Heart right ventricle (tissue), 16 donors: ENCODE data around the gene TLL1. TPM values are rescaled to one million over a fixed set of nuclear protein-coding genes. Genes with fewer than 3 reads are reported as not detected.

ENCODE experiments used
- ATAC-seq, 8 donors: fragments of 200-7000 bp; cut with Tn5 transposase; one replicate each; pipeline ENCODE4 v1.9.1; 2020; ENCODE audit warnings: mild to moderate bottlenecking in 8 of 8, moderate library complexity in 8 of 8, moderate number of reproducible peaks in 1 of 8
- DNase-seq, 2 donors: peaks; one replicate each; pipeline ENCODE4 v3.0.0-alpha.2; 2020
- H3K27ac ChIP-seq, 10 donors: fragments of 200-600 bp; sonication (generic) in 2 of 10; one replicate each; pipeline versions ENCODE4 v1.5.0 to v1.8.0; 2020 to 2022; ENCODE audit warnings: mild to moderate bottlenecking in 3 of 10
- H3K27me3 ChIP-seq, 7 donors: fragments of 200-600 bp; one replicate each; pipeline ENCODE4 v1.8.0; 2021 to 2022; ENCODE audit warnings: mild to moderate bottlenecking in 2 of 7
- H3K36me3 ChIP-seq, 9 donors: fragments of 200-600 bp; sonication (generic) in 1 of 9; one replicate each; pipeline versions ENCODE4 v1.5.0 to v1.8.0; 2020 to 2022; ENCODE audit warnings: mild to moderate bottlenecking in 2 of 9
- H3K4me1 ChIP-seq, 9 donors: fragments of 200-600 bp; sonication (generic) in 1 of 9; one replicate each; pipeline versions ENCODE4 v1.5.0 to v1.8.0; 2020 to 2022; ENCODE audit warnings: mild to moderate bottlenecking in 4 of 9
- H3K4me3 ChIP-seq, 10 donors: fragments of 200-600 bp; sonication (generic) in 2 of 10; one replicate each; pipeline versions ENCODE4 v1.5.0 to v1.8.0; 2020 to 2022; ENCODE audit warnings: mild to moderate bottlenecking in 7 of 10, moderate library complexity in 2 of 10
- H3K9me3 ChIP-seq, 11 donors: fragments of 200-600 bp in 10 of 11; sonication (generic) in 2 of 11; one replicate each; pipeline versions ENCODE4 v1.5.0 to v1.8.0; 2013 to 2022; ENCODE audit warnings: mild to moderate bottlenecking in 2 of 11, control low read depth in 1 of 11, moderate library complexity in 1 of 11
- WGBS, 2 donors: extraction: QIAGEN DNeasy Blood & Tissue Kit; methylation state at CpG; one replicate each; pipeline ENCODE4 v1.1.7; 2013; ENCODE audit warnings: inconsistent platforms in 1 of 2; 5-methylcytosine and 5-hydroxymethylcytosine counted together
- intact Hi-C, 10 donors: fragments of 100-400 bp; cut with DNase I; formaldehyde crosslinking; loops; one replicate each; pipeline versions ENCODE4 v1.11.1 to v1.14.2; 2022
- polyA plus RNA-seq, 2 donors: library from polyadenylated mRNA; stranded (reverse); fragments of 200-250 nt; gene quantifications; one replicate each; pipeline ENCODE4 v1.2.3, GENCODE V29; 2013
- total RNA-seq, 10 donors: library from RNA; stranded (reverse); fragmentation: NEBNext Ultra II Directional in 3 of 10; extraction: Animal tissue kit (Norgen Biotek cat#: 25700) in 3 of 10; gene quantifications; one replicate each; pipeline versions ENCODE4 v1.2.1 to v1.2.4, GENCODE V29; 2021 to 2023
- TF ChIP-seq, protein P1 (sequence below), 9 donors: fragments of 200-600 bp; sonication (generic) in 2 of 9; IDR thresholded peaks; one replicate each; pipeline versions ENCODE4 v1.5.0 to v1.8.0; 2021 to 2022; ENCODE audit warnings: antibody characterized with exemption in 9 of 9, mild to moderate bottlenecking in 5 of 9, moderate library complexity in 1 of 9
- donor health status: Arrhythmogenic right ventricular cardiomyopathy.
- donor health status: ischemic (EF 13 %, LVEDD 7.1; RV severe dilation, severe dysfunction).
- donor health status: healthy with polysubstance abuse.
- donor health status: DM: no; HTN: yes; CAD: no.
- donor health status: DM: no; HTN: no; CAD: no.
- donor health status: ischemic (EF 25% LVEDD 6.9; RV normal size, moderate dysfunction).
- donor health status: ischemic (EF 25% LVEDD 5.7; RV mildly dilated, moderate dysfunction).
- donor health status: healthy.
- donor health status: DM: yes; HTN: yes; CAD: no.
- donor health status: Ischemic cardiomyopathy.
- donor health status: ischemic (EF 35%, LVEDD 5.7; RV mildly dilated, moderate dysfunction).
- donor health status: nonischemic (EF 11% LVEDD 7.7; RV severe dilation, severe dysfunction).
- donor health status: DM: yes; HTN: yes; CAD: no.
- donor health status: PGD.
- donor health status: ischemic (EF 29% LVEDD 5.4; RV normal size, mild dysfunction).
- donor health status: nonischemic (EF 23%, LVEDD 6.1; RV moderate dilation, normal function).

The TLL1 gene
- total and polyA plus RNA-seq, 12 donors: 0.17 to 2.3 (median 0.71) TPM

DNA sequence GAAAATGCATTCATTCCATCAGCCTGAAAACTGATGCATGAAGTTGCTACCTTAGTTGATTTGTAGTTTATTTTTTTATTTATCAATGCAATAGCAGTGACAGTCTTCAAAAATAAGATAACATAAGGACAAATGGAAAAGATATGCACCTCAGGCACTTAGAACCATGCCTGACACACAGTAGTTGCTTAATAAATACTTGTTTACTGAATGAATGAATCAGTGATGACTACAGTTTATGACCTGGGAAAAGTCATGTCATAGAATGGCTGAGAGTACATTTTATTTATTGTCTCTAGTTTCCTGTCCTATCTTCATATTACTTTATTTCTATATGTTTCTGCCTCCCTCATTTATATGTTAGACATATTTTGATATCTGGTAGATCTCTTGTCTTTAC lies 171.8 kb downstream of the TLL1 start:
- Histone ChIP-seq H3K27me3 (no peaks in the 10 kb centered on the region), H3K9me3 (no peaks in the 10 kb centered on the region), H3K27ac (no peak overlapping the region), H3K36me3 (no peaks in the 10 kb centered on the region), H3K4me1 (peaks cover 0 to 3% (median 0%) of the 10 kb centered on the region in 9 donors), H3K4me3 (no peak overlapping the region)
- DNase-seq: no peak
- intact Hi-C loops: loop anchor here in 1 of 10 donors (10.0 kb wide), 1 partner anchor 420 kb away; no protein-coding TSS in a partner anchor
- no peak for ATAC-seq
- TF ChIP-seq, protein P1, sequence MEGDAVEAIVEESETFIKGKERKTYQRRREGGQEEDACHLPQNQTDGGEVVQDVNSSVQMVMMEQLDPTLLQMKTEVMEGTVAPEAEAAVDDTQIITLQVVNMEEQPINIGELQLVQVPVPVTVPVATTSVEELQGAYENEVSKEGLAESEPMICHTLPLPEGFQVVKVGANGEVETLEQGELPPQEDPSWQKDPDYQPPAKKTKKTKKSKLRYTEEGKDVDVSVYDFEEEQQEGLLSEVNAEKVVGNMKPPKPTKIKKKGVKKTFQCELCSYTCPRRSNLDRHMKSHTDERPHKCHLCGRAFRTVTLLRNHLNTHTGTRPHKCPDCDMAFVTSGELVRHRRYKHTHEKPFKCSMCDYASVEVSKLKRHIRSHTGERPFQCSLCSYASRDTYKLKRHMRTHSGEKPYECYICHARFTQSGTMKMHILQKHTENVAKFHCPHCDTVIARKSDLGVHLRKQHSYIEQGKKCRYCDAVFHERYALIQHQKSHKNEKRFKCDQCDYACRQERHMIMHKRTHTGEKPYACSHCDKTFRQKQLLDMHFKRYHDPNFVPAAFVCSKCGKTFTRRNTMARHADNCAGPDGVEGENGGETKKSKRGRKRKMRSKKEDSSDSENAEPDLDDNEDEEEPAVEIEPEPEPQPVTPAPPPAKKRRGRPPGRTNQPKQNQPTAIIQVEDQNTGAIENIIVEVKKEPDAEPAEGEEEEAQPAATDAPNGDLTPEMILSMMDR (IDR thresholded peaks at IDR 0.05): no peak

DNA sequence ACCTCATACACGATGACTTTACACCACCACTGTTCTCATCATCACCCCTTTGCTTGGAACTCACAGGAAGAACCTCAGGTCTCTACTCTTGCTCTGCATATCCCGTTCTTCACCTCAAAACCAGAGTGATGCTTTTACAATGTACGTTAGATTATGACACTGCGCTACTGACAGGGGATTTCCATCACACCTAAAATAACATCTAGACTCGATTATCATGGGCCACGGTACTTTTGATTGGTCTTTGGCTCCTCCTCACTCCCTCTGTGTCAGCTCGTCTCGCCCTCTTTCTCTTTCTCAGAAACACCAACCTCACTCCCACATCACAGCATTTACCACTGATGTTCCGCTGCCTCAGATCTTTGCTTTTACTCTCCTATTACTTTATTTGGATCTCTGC lies 172.4 kb downstream of the TLL1 start:
- Histone ChIP-seq H3K36me3 (no peaks in the 10 kb centered on the region), H3K4me3 (no peak overlapping the region), H3K9me3 (no peaks in the 10 kb centered on the region), H3K4me1 (peaks cover 0 to 3% (median 0%) of the 10 kb centered on the region in 9 donors), H3K27ac (no peak overlapping the region), H3K27me3 (no peaks in the 10 kb centered on the region)
- TF ChIP-seq, protein P1 (IDR thresholded peaks at IDR 0.05): no peak
- WGBS, 2 donors: 78 to 82% methylated on average over 9 of the region's 9 CpGs
- ATAC-seq (no peak), DNase-seq (no peak)
- intact Hi-C loops: loop anchor here in 1 of 10 donors (10.0 kb wide), 1 partner anchor 421 kb away; no protein-coding TSS in a partner anchor

DNA sequence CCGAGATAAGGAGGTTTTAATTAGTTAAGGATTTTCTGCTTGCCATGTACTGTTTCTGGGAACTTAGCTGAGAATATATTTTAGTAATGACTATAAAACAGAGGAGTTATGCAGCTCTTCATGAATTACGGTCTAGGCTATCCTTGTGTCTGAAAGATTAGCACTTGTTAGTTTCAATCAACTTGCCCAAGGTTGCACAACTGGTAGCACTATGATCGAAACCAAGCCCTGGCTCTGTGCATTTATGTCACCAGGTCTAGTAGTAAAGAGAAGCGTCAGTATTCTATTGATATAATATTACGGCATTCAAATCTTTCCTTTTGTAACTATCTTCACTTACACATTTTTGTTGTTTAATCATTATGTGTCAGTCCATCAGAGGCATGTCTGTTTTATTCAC lies 176.0 kb downstream of the TLL1 start:
- TF ChIP-seq, protein P1 (IDR thresholded peaks at IDR 0.05): no peak
- DNase-seq: no peak
- no peaks in the 10 kb centered on the region for H3K36me3 ChIP-seq
- no peaks in the 10 kb centered on the region for H3K27me3 ChIP-seq
- no peaks in the 10 kb centered on the region for H3K4me1 ChIP-seq
- no peak for ATAC-seq
- no peaks in the 10 kb centered on the region for H3K9me3 ChIP-seq
- no peak overlapping the region for H3K4me3 ChIP-seq
- no peak overlapping the region for H3K27ac ChIP-seq
- WGBS, 2 donors: 86 to 88% methylated on average over 5 of the region's 5 CpGs
- intact Hi-C loops: loop anchor here in 1 of 10 donors (10.0 kb wide), 1 partner anchor 424 kb away; no protein-coding TSS in a partner anchor

DNA sequence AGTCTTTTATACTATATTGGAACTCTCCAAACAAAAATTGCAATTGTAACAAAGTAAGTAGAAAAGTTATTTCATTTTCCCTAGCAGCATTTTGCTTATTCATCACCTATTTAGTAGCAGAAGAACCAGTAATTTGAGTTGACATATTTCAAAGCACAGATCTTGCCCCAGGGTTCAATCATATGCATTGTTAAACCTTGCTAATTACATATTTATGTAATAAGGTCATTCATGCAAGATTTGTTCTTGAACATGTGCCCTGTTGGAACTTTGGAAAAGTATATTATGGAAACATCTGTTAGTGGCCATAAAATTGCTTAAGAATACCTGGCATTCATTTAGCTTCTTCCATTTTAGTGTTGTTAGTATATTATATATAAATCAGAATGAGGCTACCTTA lies 191.7 kb downstream of the TLL1 start:
- no peak for ATAC-seq
- Histone ChIP-seq H3K9me3 (peaks cover 0 to 4% (median 0%) of the 10 kb centered on the region in 11 donors), H3K27ac (no peak overlapping the region), H3K4me1 (no peaks in the 10 kb centered on the region), H3K36me3 (no peaks in the 10 kb centered on the region), H3K4me3 (no peak overlapping the region), H3K27me3 (no peaks in the 10 kb centered on the region)
- TF ChIP-seq, protein P1 (IDR thresholded peaks at IDR 0.05): no peak
- intact Hi-C loops: loop anchor here in 1 of 10 donors (5.0 kb wide), 1 partner anchor 142 kb away; no protein-coding TSS in a partner anchor
- DNase-seq: no peak
